Adrenal gland (tissue), 5 donors: ENCODE data around the gene NUP98.

Experiments used
- POLR2A ChIP-seq, 2 donors: fragments of 450-650 bp; IDR thresholded peaks; one replicate each; pipeline ENCODE4 v1.6.1; 2017; ENCODE audit warnings: antibody characterized with exemption in 2 of 2, mild to moderate bottlenecking in 2 of 2, moderate library complexity in 1 of 2
- TF ChIP-seq, protein P1 (sequence below), 6 experiments: fragments of 450-650 bp in 4 of 6; fragments of 200-600 bp in 2 of 6; sonication (generic) in 1 of 6; IDR thresholded peaks; 1 replicate in 5 of 6; 2 replicates in 1 of 6; pipeline versions ENCODE4 v1.5.1 to v1.8.0; 2016 to 2021; ENCODE audit warnings: antibody characterized with exemption in 6 of 6, mild to moderate bottlenecking in 2 of 6, moderate library complexity in 1 of 6
- donor health status: DM: no; HTN: no; CAD: no.

GRCh38 chr11:3736816-3737215, 60.5 kb downstream of the NUP98 start:
- TF ChIP-seq POLR2A (IDR thresholded peaks at IDR 0.05), result no peak
- TF ChIP-seq, protein P1, sequence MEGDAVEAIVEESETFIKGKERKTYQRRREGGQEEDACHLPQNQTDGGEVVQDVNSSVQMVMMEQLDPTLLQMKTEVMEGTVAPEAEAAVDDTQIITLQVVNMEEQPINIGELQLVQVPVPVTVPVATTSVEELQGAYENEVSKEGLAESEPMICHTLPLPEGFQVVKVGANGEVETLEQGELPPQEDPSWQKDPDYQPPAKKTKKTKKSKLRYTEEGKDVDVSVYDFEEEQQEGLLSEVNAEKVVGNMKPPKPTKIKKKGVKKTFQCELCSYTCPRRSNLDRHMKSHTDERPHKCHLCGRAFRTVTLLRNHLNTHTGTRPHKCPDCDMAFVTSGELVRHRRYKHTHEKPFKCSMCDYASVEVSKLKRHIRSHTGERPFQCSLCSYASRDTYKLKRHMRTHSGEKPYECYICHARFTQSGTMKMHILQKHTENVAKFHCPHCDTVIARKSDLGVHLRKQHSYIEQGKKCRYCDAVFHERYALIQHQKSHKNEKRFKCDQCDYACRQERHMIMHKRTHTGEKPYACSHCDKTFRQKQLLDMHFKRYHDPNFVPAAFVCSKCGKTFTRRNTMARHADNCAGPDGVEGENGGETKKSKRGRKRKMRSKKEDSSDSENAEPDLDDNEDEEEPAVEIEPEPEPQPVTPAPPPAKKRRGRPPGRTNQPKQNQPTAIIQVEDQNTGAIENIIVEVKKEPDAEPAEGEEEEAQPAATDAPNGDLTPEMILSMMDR (IDR thresholded peaks at IDR 0.05), result no peak
